ENCODE data around the gene NELFB.
"Not testable (repeated sequence)": the region's sequence is repeated elsewhere in the genome, so short reads cannot be mapped to it uniquely, and the experiment has no call there.

The NELFB gene

GRCh38 chr9:137235424-137236237 lies 19.5 kb upstream of the NELFB start:
- Histone ChIP-seq H3K27me3 (no peaks in the 10 kb centered on the region), H3K4me3 (peak overlapping the region in 6 of 10 experiments; percentile 1 to 56 (median 39); a peak in 9 of 20 replicates), H3K27ac (peak overlapping the region in 6 of 11 experiments; percentile 15 to 44 (median 34); a peak in 7 of 22 replicates), H3K9me3 (replicated peaks in 1 of 11) (no peaks in the 10 kb centered on the region), H3K4me1 (peaks cover 58 to 78% (median 73%) of the 10 kb centered on the region in 10 experiments), H4K20me1 (peaks cover 0 to 47% (median 38%) of the 10 kb centered on the region in 11 experiments; a peak in 19 of 22 replicates), H3K9ac (peak overlapping the region in 10 of 11 experiments; percentile 8 to 71 (median 54); a peak in 16 of 22 replicates), H3K36me3 (no peaks in the 10 kb centered on the region), H3K4me2 (peak overlapping the region; percentile 90 to 98 (median 95))
- TF ChIP-seq Cebpa-rat (IDR thresholded peaks at IDR 0.05), result no peak

GRCh38 chr9:137236238-137236935 lies 18.7 kb upstream of the NELFB start:
- Histone ChIP-seq H4K20me1 (peaks cover 0 to 49% (median 38%) of the 10 kb centered on the region in 11 experiments; a peak in 19 of 22 replicates), H3K4me1 (peaks cover 58 to 76% (median 70%) of the 10 kb centered on the region in 10 experiments), H3K9me3 (replicated peaks in 1 of 11) (no peaks in the 10 kb centered on the region), H3K9ac (peak overlapping the region in 10 of 11 experiments; percentile 40 to 93 (median 67); a peak in 18 of 22 replicates), H3K4me3 (peak overlapping the region; percentile 1 to 56 (median 32); a peak in 12 of 20 replicates), H3K27me3 (no peaks in the 10 kb centered on the region), H3K27ac (peak overlapping the region in 8 of 11 experiments; percentile 25 to 64 (median 46); a peak in 15 of 22 replicates), H3K4me2 (peak overlapping the region; percentile 90 to 98 (median 95)), H3K36me3 (no peaks in the 10 kb centered on the region)
- TF ChIP-seq Cebpa-rat (IDR thresholded peaks at IDR 0.05), result no peak

- H3K27me3 ChIP-seq, result no peaks in the 10 kb centered on the region
- H3K36me3 ChIP-seq, result peaks cover 3 to 5% (median 4%) of the 10 kb centered on the region in 11 experiments; a peak in 21 of 22 replicates
- H3K27ac ChIP-seq, result peak overlapping the region in 8 of 11 experiments; percentile 25 to 64 (median 46); a peak in 15 of 22 replicates
- TF ChIP-seq Cebpa-rat (IDR thresholded peaks at IDR 0.05), result no peak
- H4K20me1 ChIP-seq, result peaks cover 5 to 55% (median 43%) of the 10 kb centered on the region in 11 experiments
- H3K9ac ChIP-seq, result peak overlapping the region in 10 of 11 experiments; percentile 35 to 93 (median 66); a peak in 17 of 22 replicates
- peaks cover 0 to 3% (median 0%) of the 10 kb centered on the region in 11 experiments; a peak in 1 of 22 replicates for H3K9me3 ChIP-seq (replicated peaks in 1 of 11)
- peak overlapping the region; percentile 90 to 98 (median 95) for H3K4me2 ChIP-seq
- H3K4me3 ChIP-seq, result peak overlapping the region in 8 of 10 experiments; percentile 23 to 40 (median 30); a peak in 6 of 20 replicates
- peaks cover 58 to 71% (median 66%) of the 10 kb centered on the region in 10 experiments for H3K4me1 ChIP-seq
Measured at GRCh38 chr9:137236936-137237421, 18.1 kb upstream of the NELFB start.

DNA sequence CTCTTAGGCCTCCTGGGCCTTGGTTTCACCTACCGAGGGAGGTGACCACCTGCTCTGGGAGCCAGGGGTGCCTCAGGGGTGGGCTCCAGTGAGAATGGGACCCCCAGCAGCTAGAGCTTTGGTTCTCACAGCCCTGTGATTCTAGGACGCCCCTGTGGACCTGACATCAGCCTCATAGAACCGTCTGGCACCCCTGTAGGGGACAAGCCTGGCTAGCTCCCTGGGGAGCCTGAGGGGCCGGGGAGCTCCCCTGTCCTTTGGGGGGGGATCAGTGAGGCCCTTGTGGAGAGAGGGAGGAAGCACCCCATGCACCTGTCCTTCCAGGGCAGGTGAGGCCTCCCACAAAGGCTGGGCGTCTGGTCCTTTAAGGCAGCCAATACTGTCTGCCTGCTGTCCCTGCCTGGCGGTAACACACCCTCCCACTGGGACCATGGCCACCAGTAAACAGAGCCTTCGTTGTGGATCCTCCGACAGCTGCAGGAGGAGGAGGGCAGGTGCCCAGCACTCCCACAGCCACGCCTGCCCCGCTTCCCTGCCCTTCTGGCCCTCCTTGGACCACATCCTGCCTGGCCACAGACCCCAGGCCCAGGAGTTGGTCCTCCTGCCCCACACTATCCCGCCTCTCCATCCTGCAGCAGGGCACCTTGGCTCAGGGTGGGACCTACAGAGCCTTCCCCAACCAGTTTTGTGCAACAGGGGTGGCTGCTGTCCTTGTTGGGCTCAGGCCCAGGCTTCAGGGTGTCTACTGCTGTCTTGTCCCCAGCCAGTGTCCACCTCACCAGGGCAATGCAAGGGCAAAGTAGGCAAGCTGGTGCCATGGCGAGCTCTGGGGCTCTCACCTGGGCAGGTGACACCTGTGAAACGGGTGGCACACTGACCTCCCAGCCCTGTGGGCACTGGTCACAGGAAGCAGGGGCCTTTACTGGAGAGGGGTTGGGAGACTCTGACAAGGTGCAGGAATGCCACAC lies 17.1 kb upstream of the NELFB start:
- H3K9ac ChIP-seq, result peak overlapping the region; percentile 16 to 93 (median 70); a peak in 21 of 22 replicates
- peaks cover 0 to 3% (median 0%) of the 10 kb centered on the region in 11 experiments; a peak in 1 of 22 replicates for H3K9me3 ChIP-seq (replicated peaks in 1 of 11)
- H3K4me1 ChIP-seq, result peaks cover 65 to 75% (median 71%) of the 10 kb centered on the region in 10 experiments
- H3K36me3 ChIP-seq, result peaks cover 14 to 15% (median 15%) of the 10 kb centered on the region in 11 experiments
- H4K20me1 ChIP-seq, result peaks cover 16 to 66% (median 54%) of the 10 kb centered on the region in 11 experiments
- TF ChIP-seq Cebpa-rat (IDR thresholded peaks at IDR 0.05), result no peak
- peak overlapping the region; percentile 90 to 98 (median 95) for H3K4me2 ChIP-seq
- no peaks in the 10 kb centered on the region for H3K27me3 ChIP-seq
- peak overlapping the region in 6 of 10 experiments; percentile 3 to 67 (median 14); a peak in 4 of 20 replicates for H3K4me3 ChIP-seq
- peak overlapping the region in 8 of 11 experiments; percentile 25 to 64 (median 46); a peak in 12 of 22 replicates for H3K27ac ChIP-seq

DNA sequence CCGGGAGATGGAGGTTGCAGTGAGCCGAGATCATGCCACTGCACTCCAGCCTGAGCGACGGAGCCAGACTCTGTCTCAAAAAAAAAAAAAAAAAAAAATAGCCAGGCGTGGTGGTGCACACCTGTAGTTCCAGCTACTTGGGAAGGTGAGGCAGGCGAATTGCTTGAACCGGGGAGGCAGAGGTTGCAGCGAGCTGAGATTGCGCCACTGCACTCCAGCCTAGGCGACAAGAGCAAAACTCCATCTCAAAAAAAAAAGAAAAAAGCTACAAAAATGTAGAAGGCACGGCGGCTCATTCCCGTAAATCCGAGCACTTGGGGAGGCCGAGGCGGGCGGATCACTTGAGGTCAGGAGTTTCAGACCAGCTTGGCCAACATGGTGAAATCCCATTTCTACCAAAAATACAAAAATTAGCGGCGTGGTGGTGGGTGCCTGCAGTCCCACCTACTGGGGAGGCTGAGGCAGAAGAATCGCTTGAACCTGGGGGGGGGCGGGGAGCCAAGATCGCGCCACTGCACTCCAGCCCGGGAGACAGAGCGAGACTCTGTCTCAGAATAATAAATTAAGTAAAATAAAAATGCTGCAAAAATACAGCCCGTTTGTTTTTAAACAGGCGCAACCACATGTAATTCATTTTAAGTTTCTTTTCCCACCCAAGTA lies 15.5 kb upstream of the NELFB start:
- H4K20me1 ChIP-seq, result peaks cover 30 to 76% (median 70%) of the 10 kb centered on the region in 11 experiments
- peaks cover 74 to 82% (median 79%) of the 10 kb centered on the region in 10 experiments for H3K4me1 ChIP-seq
- not testable (repeated sequence) for H3K27me3 ChIP-seq; H3K9me3 ChIP-seq (replicated peaks in 1 of 11)
- H3K27ac ChIP-seq, result peak overlapping the region; percentile 75 to 94 (median 90)
- H3K4me3 ChIP-seq, result peak overlapping the region; percentile 60 to 79 (median 68)
- H3K4me2 ChIP-seq, result peak overlapping the region; percentile 90 to 98 (median 95)
- H3K36me3 ChIP-seq, result peaks cover 23 to 30% (median 27%) of the 10 kb centered on the region in 11 experiments
- H3K9ac ChIP-seq, result peak overlapping the region; percentile 83 to 93 (median 88)

DNA sequence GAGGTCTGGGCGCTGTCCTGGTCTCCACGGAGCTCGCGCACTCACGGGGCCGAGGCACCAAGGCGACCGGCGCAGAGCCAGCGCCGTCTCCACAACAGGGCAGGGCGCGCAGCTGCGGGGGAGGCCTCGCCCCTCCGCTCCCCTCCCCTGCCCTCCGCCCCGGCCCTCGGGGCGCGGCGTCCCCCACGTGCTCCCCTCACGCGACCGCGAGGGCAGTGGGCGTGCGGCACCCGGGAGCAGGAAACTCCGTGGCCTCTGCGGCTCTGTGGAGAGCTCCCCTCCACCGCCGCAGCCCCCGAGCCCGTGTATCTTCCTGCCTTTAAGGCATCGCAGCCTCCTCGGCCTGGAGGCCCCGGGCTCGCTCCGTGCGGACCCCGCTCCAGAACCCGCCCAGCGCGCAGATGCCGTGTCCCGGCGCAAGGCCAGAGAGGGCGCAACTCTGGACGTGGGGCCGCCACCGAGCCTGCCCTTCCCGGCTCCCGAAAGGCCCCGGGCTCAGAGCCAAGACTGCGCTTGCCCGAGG lies 14.7 kb upstream of the NELFB start:
- no peaks in the 10 kb centered on the region for H3K27me3 ChIP-seq
- peak overlapping the region; percentile 90 to 98 (median 95) for H3K4me2 ChIP-seq
- peaks cover 0 to 3% (median 0%) of the 10 kb centered on the region in 11 experiments; a peak in 1 of 22 replicates for H3K9me3 ChIP-seq (replicated peaks in 1 of 11)
- H4K20me1 ChIP-seq, result peaks cover 30 to 76% (median 71%) of the 10 kb centered on the region in 11 experiments
- peaks cover 71 to 82% (median 79%) of the 10 kb centered on the region in 10 experiments for H3K4me1 ChIP-seq
- H3K27ac ChIP-seq, result peak overlapping the region; percentile 75 to 94 (median 90)
- no peak for TF ChIP-seq Cebpa-rat (IDR thresholded peaks at IDR 0.05)
- peaks cover 23 to 30% (median 27%) of the 10 kb centered on the region in 11 experiments for H3K36me3 ChIP-seq
- H3K4me3 ChIP-seq, result peak overlapping the region; percentile 60 to 79 (median 68)
- peak overlapping the region; percentile 83 to 93 (median 88) for H3K9ac ChIP-seq

All from BLaER1 treated with 17β-estradiol and CSF1 and Interleukin-3, amounts not matched to agents 10 nM and 100 nM (cell line).